H1 (cell line): ENCODE data around the gene GSG1L. TPM values are rescaled to one million over a fixed set of nuclear protein-coding genes. Genes with fewer than 3 reads are reported as not detected.

ENCODE experiments used
- CTCF ChIA-PET: fragments of 300-600 bp; sonication (Branson Sonifier 250); formaldehyde crosslinking; loops from one replicate; lab custom pipeline; 2021; ENCODE audit not compliant: partially characterized antibody; lab: Charles Lee
- POLR2A ChIA-PET: fragments of 300-600 bp; sonication (Branson Sonifier 250); formaldehyde crosslinking; loops from one replicate; lab custom pipeline; 2021; ENCODE audit warnings: inconsistent platforms; ENCODE audit not compliant: partially characterized antibody; lab: Charles Lee
- DNase-seq, 2 experiments: peaks; one replicate each; pipeline versions ENCODE4 v3.0.0 to v3.0.0-alpha.2; 2010 to 2022; ENCODE audit warnings: low spot score in 2 of 2, low read depth in 1 of 2, mixed read lengths in 1 of 2
- FAIRE-seq: peaks from 2 replicates; lab custom pipeline; 2011; peaks lifted over from hg19 to GRCh38; lab: Jason Lieb, UNC
- H2AFZ ChIP-seq: 2 replicates; pipeline ENCODE4 v1.8.1; 2012; ENCODE audit warnings: low read length, inconsistent platforms
- H2AK5ac ChIP-seq: 2 replicates; pipeline ENCODE4 v1.6.1; 2013; ENCODE audit warnings: low read depth, low read length
- H2BK120ac ChIP-seq: replicated peaks from 2 replicates; pipeline ENCODE3; 2013; ENCODE audit warnings: low read depth, low read length, inconsistent platforms
- H2BK12ac ChIP-seq: 2 replicates; pipeline ENCODE4 v1.6.1; 2013; ENCODE audit warnings: low read depth, low read length
- H2BK15ac ChIP-seq: 2 replicates; pipeline ENCODE4 v1.6.1; 2013; ENCODE audit warnings: low read length
- H2BK20ac ChIP-seq: 2 replicates; pipeline ENCODE4 v1.6.1; 2013; ENCODE audit warnings: low read length
- H2BK5ac ChIP-seq: 2 replicates; pipeline ENCODE4 v1.6.1; 2013; ENCODE audit warnings: low read depth, low read length
- H3K14ac ChIP-seq: 2 replicates; pipeline ENCODE4 v1.6.1; 2013; ENCODE audit warnings: inconsistent platforms; ENCODE audit not compliant: insufficient read length
- H3K18ac ChIP-seq: 2 replicates; pipeline ENCODE4 v1.6.1; 2013; ENCODE audit warnings: low read length; ENCODE audit errors: extremely low read depth
- H3K23ac ChIP-seq: 2 replicates; pipeline ENCODE4 v1.6.1; 2013; ENCODE audit warnings: inconsistent platforms; ENCODE audit not compliant: insufficient read length
- H3K23me2 ChIP-seq: 2 replicates; pipeline ENCODE4 v1.6.1; 2013; ENCODE audit warnings: low read depth, low read length
- H3K27ac ChIP-seq: 2 replicates; pipeline ENCODE4 v1.6.1; 2011; ENCODE audit warnings: low read depth, low read length, inconsistent platforms
- H3K27me3 ChIP-seq, 4 experiments: replicated peaks in 1 of 4; 1 replicate in 1 of 4; 2 replicates in 3 of 4; pipeline versions ENCODE4 v1.6.1 to v1.8.1; 2011 to 2013; ENCODE audit warnings: low read length in 3 of 4, mild to moderate bottlenecking in 3 of 4, inconsistent platforms in 2 of 4, mixed read lengths in 2 of 4, moderate library complexity in 1 of 4; ENCODE audit not compliant: control insufficient read depth in 3 of 4, insufficient read depth in 3 of 4; ENCODE audit errors: extremely low read depth in 1 of 4
- H3K36me3 ChIP-seq, 4 experiments: 2 replicates each; pipeline versions ENCODE4 v1.6.1 to v1.8.1; 2011 to 2013; ENCODE audit warnings: mild to moderate bottlenecking in 4 of 4, low read length in 3 of 4, moderate library complexity in 2 of 4, control low read depth in 1 of 4, inconsistent platforms in 1 of 4; ENCODE audit not compliant: insufficient read depth in 4 of 4, control insufficient read depth in 2 of 4
- H3K4ac ChIP-seq: replicated peaks from 2 replicates; pipeline ENCODE3; 2013; ENCODE audit warnings: low read length, low read depth, mixed read lengths, inconsistent platforms; ENCODE audit not compliant: insufficient read length
- H3K4me1 ChIP-seq, 4 experiments: replicated peaks in 1 of 4; 1 replicate in 1 of 4; 2 replicates in 3 of 4; pipeline versions ENCODE4 v1.6.1 to v1.8.1; 2011 to 2013; ENCODE audit warnings: low read length in 3 of 4, inconsistent platforms in 2 of 4, mixed read lengths in 1 of 4; ENCODE audit not compliant: insufficient read depth in 4 of 4, control insufficient read depth in 3 of 4
- H3K4me2 ChIP-seq, 2 experiments: 2 replicates each; pipeline versions ENCODE4 v1.6.1 to v1.8.1; 2011 to 2013; ENCODE audit warnings: low read depth in 2 of 2, low read length in 2 of 2, control low read depth in 1 of 2, inconsistent platforms in 1 of 2, mild to moderate bottlenecking in 1 of 2; ENCODE audit not compliant: insufficient read depth in 1 of 2
- H3K4me3 ChIP-seq, 4 experiments: fragments of 200-600, 300-600 bp in 1 of 4; sonication (generic), shearing (Covaris generic), sonication (Bioruptor Twin) in 1 of 4; 2 replicates each; pipeline versions ENCODE4 v1.5.1 to v1.8.1; 2011 to 2016; ENCODE audit warnings: low read length in 4 of 4, low read depth in 3 of 4, control low read depth in 2 of 4, inconsistent platforms in 2 of 4, mild to moderate bottlenecking in 2 of 4, mixed read lengths in 1 of 4, moderate library complexity in 1 of 4; ENCODE audit not compliant: insufficient read depth in 2 of 4; ENCODE audit errors: extremely low read depth in 1 of 4
- H3K56ac ChIP-seq: replicated peaks from 2 replicates; pipeline ENCODE3; 2013; ENCODE audit warnings: low read depth, mild to moderate bottlenecking, mixed read lengths, low read length, inconsistent platforms; ENCODE audit not compliant: insufficient read length
- H3K79me1 ChIP-seq: 2 replicates; pipeline ENCODE4 v1.6.1; 2013; ENCODE audit warnings: low read depth, low read length, control low read depth
- H3K79me2 ChIP-seq, 2 experiments: 2 replicates each; pipeline versions ENCODE4 v1.6.1 to v1.8.1; 2012 to 2013; ENCODE audit warnings: low read length in 2 of 2, mild to moderate bottlenecking in 2 of 2, inconsistent platforms in 1 of 2; ENCODE audit not compliant: insufficient read depth in 2 of 2, control insufficient read depth in 1 of 2
- H3K9ac ChIP-seq, 4 experiments: replicated peaks in 1 of 4; 1 replicate in 1 of 4; 2 replicates in 3 of 4; pipeline versions ENCODE4 v1.6.1 to v1.8.1; 2011 to 2013; ENCODE audit warnings: low read depth in 3 of 4, low read length in 3 of 4, control low read depth in 2 of 4, mild to moderate bottlenecking in 2 of 4, moderate library complexity in 2 of 4, inconsistent platforms in 1 of 4; ENCODE audit errors: extremely low read depth in 1 of 4
- H3K9me3 ChIP-seq, 2 experiments: 2 replicates each; pipeline versions ENCODE4 v1.6.1 to v1.8.1; 2012 to 2013; ENCODE audit warnings: mild to moderate bottlenecking in 2 of 2, moderate library complexity in 2 of 2, control low read depth in 1 of 2, inconsistent platforms in 1 of 2, low read depth in 1 of 2, low read length in 1 of 2, mixed read lengths in 1 of 2; ENCODE audit not compliant: insufficient read depth in 2 of 2
- H4K20me1 ChIP-seq, 2 experiments: replicated peaks in 1 of 2; 2 replicates each; pipeline versions ENCODE3 to v1.8.1; 2011 to 2013; ENCODE audit warnings: inconsistent platforms in 2 of 2, low read length in 2 of 2, mild to moderate bottlenecking in 1 of 2; ENCODE audit not compliant: insufficient read depth in 2 of 2, control insufficient read depth in 1 of 2
- H4K5ac ChIP-seq: 2 replicates; pipeline ENCODE4 v1.6.1; 2013; ENCODE audit warnings: low read length, low read depth, mixed read lengths, inconsistent platforms; ENCODE audit not compliant: insufficient read length
- H4K8ac ChIP-seq: 2 replicates; pipeline ENCODE4 v1.8.0; 2013; ENCODE audit warnings: mild to moderate bottlenecking, moderate library complexity, low read length, inconsistent platforms; ENCODE audit not compliant: insufficient read depth; ENCODE audit errors: extremely low read depth
- H4K91ac ChIP-seq: replicated peaks from 2 replicates; pipeline ENCODE3; 2013; ENCODE audit warnings: low read length, mixed read lengths, inconsistent platforms; ENCODE audit not compliant: insufficient read length
- POLR2AphosphoS5 ChIP-seq: IDR thresholded peaks from 2 replicates; pipeline ENCODE4 v1.6.1; 2011; ENCODE audit warnings: low read depth, low read length
- RFX5 ChIP-seq: IDR thresholded peaks from 2 replicates; pipeline ENCODE4 v1.6.1; 2011; ENCODE audit warnings: low read depth, low read length, improper control_type of control experiment, borderline replicate concordance
- SP1 ChIP-seq: IDR thresholded peaks from 2 replicates; pipeline ENCODE4 v1.6.1; 2011; ENCODE audit warnings: low read depth, low read length
- USF2 ChIP-seq: IDR thresholded peaks from 2 replicates; pipeline ENCODE4 v1.6.1; 2011; ENCODE audit warnings: low read length, improper control_type of control experiment
- WGBS, 2 experiments: shearing (Covaris generic) in 1 of 2; methylation state at CpG; one replicate each; pipeline versions ENCODE4 v1.1.6 to v1.1.7; 2013 to 2015; ENCODE audit warnings: low lambda C conversion rate in 2 of 2, mixed read lengths in 2 of 2, inconsistent platforms in 1 of 2, low coverage in 1 of 2, missing lambda C conversion rate in 1 of 2; ENCODE audit not compliant: insufficient replicate concordance in 2 of 2, insufficient coverage in 1 of 2, insufficient read length in 1 of 2; ENCODE audit errors: extremely low coverage in 1 of 2, missing lambda C conversion rate in 1 of 2; 5-methylcytosine and 5-hydroxymethylcytosine counted together
- polyA plus RNA-seq, 7 experiments: library from polyadenylated mRNA; depleted of rRNA in 3 of 7; stranded (reverse) in 5 of 7; unstranded in 2 of 7; fragments of >200 nt in 5 of 7; fragments of 200-250 nt in 2 of 7; gene quantifications; 1 replicate in 5 of 7; 2 replicates in 1 of 7; 4 replicates in 1 of 7; pipeline versions ENCODE4 v1.2.1 to v1.2.3, GENCODE V29; 2011 to 2013; ENCODE audit warnings: missing spikeins in 2 of 7, mixed read lengths in 2 of 7
- total RNA-seq: library from RNA; stranded (reverse); fragmentation: NEBNext Ultra II Directional; extraction: Animal tissue kit (Norgen Biotek cat#: 25700); gene quantifications from 2 replicates; pipeline ENCODE4 v1.2.1, GENCODE V29; 2021

GSG1L gene
- total and polyA plus RNA-seq, 2 of the 8 experiments (the other 6 are each of a cell fraction or from before 2014, with no cell fraction given), result 0.71 to 1.1 TPM

- Histone ChIP-seq H2BK12ac (no peak overlapping the region), H2BK15ac (no peak overlapping the region), H3K9me3 (no peaks in the 10 kb centered on the region), H3K4ac (no peak overlapping the region), H2BK20ac (no peak overlapping the region), H3K4me2 (no peak overlapping the region)
- FAIRE-seq (no peak), DNase-seq (no peak)
- WGBS, 2 experiments, result 86% methylated on average over 4 of the region's 4 CpGs; no CpG with 5 or more reads in 1 of the 2 experiments
- TF ChIP-seq RFX5 (peak; percentile 81), USF2 (0 out of 2 replicates have a peak, but pooled peaks have one; percentile 28), POLR2AphosphoS5 (no peak), SP1 (peak; percentile 61; the same call in 1 of the 2 replicates)
- TF ChIP-seq, all 59 proteins: peak for 3
- ChIA-PET POLR2A (no interaction called here), CTCF (interaction anchor here (1.0 to 1.8 kb wide), 8 partner anchors 8 to 234 kb away, joined by 3 to 7 read pairs (median 4); no protein-coding TSS in a partner anchor)
- no peak overlapping the region for H4K91ac ChIP-seq
- no peak overlapping the region for H2BK120ac ChIP-seq
- no peaks in the 10 kb centered on the region for H3K27me3 ChIP-seq
- H2BK5ac ChIP-seq, result no peak overlapping the region
- no peaks in the 10 kb centered on the region for H4K20me1 ChIP-seq
- H3K23me2 ChIP-seq, result no peaks in the 10 kb centered on the region; the same call in 1 of the 2 replicates
- no peaks in the 10 kb centered on the region for H3K36me3 ChIP-seq
- no peaks in the 10 kb centered on the region for H3K79me2 ChIP-seq
- H3K27ac ChIP-seq, result no peak overlapping the region
- no peak overlapping the region for H4K8ac ChIP-seq
- H2AK5ac ChIP-seq, result no peak overlapping the region
- H3K4me1 ChIP-seq, result peaks cover 0 to 4% (median 2%) of the 10 kb centered on the region in 4 experiments; a peak in 4 of 7 replicates
- H3K18ac ChIP-seq, result no peak overlapping the region
- H3K9ac ChIP-seq, result no peak overlapping the region
- no peaks in the 10 kb centered on the region for H3K79me1 ChIP-seq
- no peak overlapping the region for H3K4me3 ChIP-seq
- no peak overlapping the region for H3K23ac ChIP-seq
- no peak overlapping the region for H3K56ac ChIP-seq
- H3K14ac ChIP-seq, result no peak overlapping the region
- H4K5ac ChIP-seq, result no peak overlapping the region
- H2AFZ ChIP-seq, result no peak overlapping the region
These were observed 138.9 kb downstream of the GSG1L start for GRCh38 chr16:27924411-27925118.
